WERI-Rb-1 (cell line): ENCODE results near the gene MED14.

Experiments used
- DNase-seq: peaks from one replicate; pipeline ENCODE4 v3.0.0-alpha.2; 2020
- H3K27ac ChIP-seq: fragments of 250-450 bp; sonication (Bioruptor Pico); 2 replicates; pipeline ENCODE4 v1.5.1; 2020; ENCODE audit warnings: mild to moderate bottlenecking, moderate library complexity
- H3K27me3 ChIP-seq: fragments of 250-450 bp; sonication (Bioruptor Pico); 2 replicates; pipeline ENCODE4 v1.5.1; 2021; ENCODE audit warnings: mild to moderate bottlenecking, low read depth, moderate library complexity; ENCODE audit not compliant: insufficient read depth, severe bottlenecking
- H3K36me3 ChIP-seq: fragments of 250-450 bp; sonication (Bioruptor Pico); 2 replicates; pipeline ENCODE4 v1.5.1; 2020; ENCODE audit warnings: mild to moderate bottlenecking, moderate library complexity
- H3K4me3 ChIP-seq: 2 replicates; pipeline ENCODE4 v1.5.1; 2011; ENCODE audit warnings: low read depth, mild to moderate bottlenecking, control low read depth, low read length
- H3K9me3 ChIP-seq: fragments of 250-450 bp; sonication (Bioruptor Pico); 2 replicates; pipeline ENCODE4 v1.5.1; 2021; ENCODE audit warnings: mild to moderate bottlenecking, moderate library complexity; ENCODE audit not compliant: severe bottlenecking
- CTCF ChIP-seq: IDR thresholded peaks from 2 replicates; pipeline ENCODE4 v1.5.1; 2011; ENCODE audit warnings: low read depth, mild to moderate bottlenecking, control low read depth, inconsistent platforms, low read length

MED14 gene

GRCh38 chrX:40623665-40624064, 111.7 kb downstream of the MED14 start:
- no peak for TF ChIP-seq CTCF
- Histone ChIP-seq H3K9me3 (no peaks in the 10 kb centered on the region), H3K4me3 (no peak overlapping the region), H3K27ac (no peak overlapping the region), H3K27me3 (no peaks in the 10 kb centered on the region), H3K36me3 (peaks cover 10% of the 10 kb centered on the region)
- no peak for DNase-seq

- no peak within 1 kb of the TSS for H3K4me3 ChIP-seq
- DNase-seq, result no peak
Measured at GRCh38 chrX:40623139-40623536, 112.2 kb downstream of the MED14 start, which contains the start of gene MPC1L. Gene MPC1L (plus strand): TSS chrX:40623428. CDS start chrX:40623566, 138 bp downstream.

GRCh38 chrX:40622479-40623138, 112.7 kb downstream of the MED14 start:
- TF ChIP-seq CTCF, result no peak
- H3K4me3 ChIP-seq, result no peak overlapping the region
- H3K27ac ChIP-seq, result no peak overlapping the region
- H3K36me3 ChIP-seq, result no peaks in the 10 kb centered on the region
- no peak for DNase-seq
- no peaks in the 10 kb centered on the region for H3K9me3 ChIP-seq
- no peaks in the 10 kb centered on the region for H3K27me3 ChIP-seq

More at GRCh38 chrX:40623139-40623536, 112.2 kb downstream of the MED14 start, which contains the start of gene MPC1L:
- Histone ChIP-seq H3K27ac (no peak within 1 kb of the TSS), H3K36me3 (peaks cover 4% of the 10 kb centered on the region; the same call in 1 of the 2 replicates), H3K27me3 (no peaks in the 10 kb centered on the region), H3K9me3 (no peaks in the 10 kb centered on the region)
- no peak for TF ChIP-seq CTCF

- no peaks in the 10 kb centered on the region for H3K9me3 ChIP-seq
- H3K27ac ChIP-seq, result no peak overlapping the region
- no peaks in the 10 kb centered on the region for H3K27me3 ChIP-seq
- no peak overlapping the region for H3K4me3 ChIP-seq
- no peak for TF ChIP-seq CTCF
- H3K36me3 ChIP-seq, result no peaks in the 10 kb centered on the region
- no peak for DNase-seq
Measured at GRCh38 chrX:40617566-40617965, 117.8 kb downstream of the MED14 start.

DNA sequence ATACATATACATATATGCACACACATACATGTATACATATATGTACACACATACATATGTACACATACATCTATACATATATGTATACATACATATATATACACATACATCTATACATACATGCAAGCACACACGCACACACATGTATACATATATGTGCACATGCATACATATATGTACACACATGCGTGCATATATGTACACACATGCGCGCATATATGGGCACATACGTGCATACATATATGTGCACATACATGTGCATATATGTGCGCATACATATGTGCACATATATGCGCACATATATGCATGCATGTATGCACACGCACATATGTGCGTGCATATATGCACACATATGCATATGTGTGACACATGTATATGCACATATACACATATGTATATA, 119.4 kb downstream of the MED14 start:
- H3K4me3 ChIP-seq, result no peak overlapping the region
- no peaks in the 10 kb centered on the region for H3K9me3 ChIP-seq
- H3K27me3 ChIP-seq, result no peaks in the 10 kb centered on the region
- DNase-seq, result no peak
- no peak for TF ChIP-seq CTCF
- no peak overlapping the region for H3K27ac ChIP-seq
- H3K36me3 ChIP-seq, result no peaks in the 10 kb centered on the region

- Histone ChIP-seq H3K36me3 (no peaks in the 10 kb centered on the region), H3K27ac (no peak overlapping the region), H3K9me3 (no peaks in the 10 kb centered on the region), H3K4me3 (no peak overlapping the region), H3K27me3 (no peaks in the 10 kb centered on the region)
- no peak for DNase-seq
- TF ChIP-seq CTCF, result no peak
Measured at GRCh38 chrX:40612511-40612910, 122.8 kb downstream of the MED14 start.
